Midbrain (tissue), 1 donor: Measurements from ENCODE around the gene RFX6.
A peak's percentile ranks its signal among the peaks of the same experiment; 100 is the strongest.

ENCODE experiments used
- DNase-seq: peaks from one replicate; lab custom pipeline; 2025; lab: John Stamatoyannopoulos, UW

The RFX6 gene

DNA sequence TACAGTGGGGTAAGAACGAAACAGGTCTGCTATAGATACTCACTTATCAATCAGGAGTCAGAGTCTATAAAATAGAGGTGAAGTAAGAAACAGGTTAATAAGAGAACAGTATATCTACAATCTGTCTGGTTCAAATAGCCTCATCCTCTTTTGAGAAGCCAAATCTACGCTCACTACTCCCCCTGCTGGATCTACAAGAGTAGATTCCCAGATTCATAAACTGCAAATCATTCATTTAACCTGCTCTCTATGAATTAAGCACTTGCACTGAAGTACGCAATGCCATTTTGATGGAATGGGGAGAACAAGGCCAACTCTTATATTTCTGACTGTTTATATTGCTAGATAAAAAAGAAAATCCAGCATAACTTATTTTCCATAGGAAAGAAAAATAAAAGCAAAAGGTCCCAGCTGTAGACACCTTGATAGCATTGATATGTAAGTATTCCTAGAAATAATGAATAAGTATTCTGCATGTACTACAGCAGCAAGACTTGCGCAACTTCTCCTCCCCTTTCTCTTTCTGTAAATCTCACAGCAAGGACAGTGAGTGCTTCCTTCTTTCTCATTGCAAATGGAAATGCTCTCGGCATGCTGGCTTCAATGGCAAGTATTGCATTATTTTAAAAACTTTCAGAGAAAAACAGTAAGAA, 92.3 kb downstream of the RFX6 start:
- peak; percentile 26 for DNase-seq

DNA sequence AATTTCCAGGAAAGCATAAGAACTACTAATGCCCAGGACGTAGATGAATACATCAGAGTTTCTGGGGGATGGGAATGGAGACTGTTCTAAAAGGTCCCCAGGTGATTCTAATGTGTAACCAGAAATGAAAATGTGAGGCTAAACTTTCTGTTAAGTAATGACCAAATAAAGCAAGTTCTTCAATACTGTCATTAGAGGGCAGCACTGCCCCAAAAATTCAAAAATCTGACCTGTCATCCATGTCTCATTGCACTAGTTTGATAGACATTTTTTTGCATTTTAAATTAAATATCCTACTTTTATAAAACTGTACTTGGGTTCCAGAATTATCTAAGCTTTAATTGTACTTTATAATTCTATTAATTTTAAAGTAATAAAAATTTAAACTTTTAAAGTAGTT, 94.9 kb downstream of the RFX6 start:
- peak; percentile 7 for DNase-seq

DNA sequence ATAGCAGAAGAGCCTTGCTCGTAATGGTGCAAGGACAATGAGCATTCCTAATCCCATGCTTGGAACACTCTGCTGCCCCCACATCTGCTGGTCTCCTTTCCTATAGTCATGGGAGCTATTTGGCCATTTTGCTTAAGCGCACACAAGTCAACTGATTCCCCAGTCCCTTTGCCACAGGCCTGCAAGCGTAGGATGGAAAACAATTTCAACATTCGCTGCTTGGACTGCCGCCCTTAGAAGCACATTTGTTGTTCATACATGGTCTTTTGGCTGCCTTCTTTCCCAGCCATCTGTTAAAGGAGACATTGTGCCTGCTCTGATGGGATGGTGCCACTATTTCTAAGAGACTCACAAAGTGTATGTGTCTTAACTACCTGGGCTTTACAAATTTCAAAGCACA, 96.9 kb downstream of the RFX6 start:
- no peak for DNase-seq

DNA sequence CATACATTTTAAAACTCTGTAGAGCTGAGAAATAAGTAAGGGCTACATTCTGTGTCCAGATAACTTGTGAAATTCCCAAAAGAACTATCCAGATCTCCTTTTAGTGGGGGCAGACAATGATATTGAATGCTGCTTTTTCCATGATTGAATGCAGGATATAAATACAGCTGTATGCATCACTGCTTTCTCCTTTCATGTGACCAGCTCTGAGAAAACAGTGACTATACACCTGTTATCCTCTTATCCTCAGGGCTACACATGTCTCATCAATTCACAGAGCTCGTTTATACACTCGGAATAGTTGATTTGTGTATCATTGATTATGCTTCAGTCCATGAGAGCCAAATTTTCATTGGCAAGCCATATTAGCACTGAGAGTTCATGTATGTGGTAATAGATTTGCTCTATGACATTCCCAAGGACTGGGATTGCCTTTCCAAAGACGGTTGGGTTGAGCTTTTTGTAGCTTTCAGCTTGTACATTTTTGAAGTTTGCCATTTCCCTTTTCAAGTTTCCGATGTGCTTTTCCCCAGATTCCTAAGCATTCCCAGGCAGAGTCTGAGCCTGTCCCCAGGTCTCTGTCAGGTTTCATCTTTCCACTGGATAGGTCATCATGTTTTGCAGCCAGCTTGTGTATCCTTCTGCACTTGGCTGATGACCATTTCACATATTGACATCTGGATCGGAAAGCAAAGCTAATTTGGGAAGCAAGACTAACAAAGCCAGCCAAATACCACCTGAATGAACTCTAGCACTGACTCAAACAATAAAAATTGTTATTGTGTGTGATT, 97.7 kb downstream of the RFX6 start:
- no peak for DNase-seq

DNA sequence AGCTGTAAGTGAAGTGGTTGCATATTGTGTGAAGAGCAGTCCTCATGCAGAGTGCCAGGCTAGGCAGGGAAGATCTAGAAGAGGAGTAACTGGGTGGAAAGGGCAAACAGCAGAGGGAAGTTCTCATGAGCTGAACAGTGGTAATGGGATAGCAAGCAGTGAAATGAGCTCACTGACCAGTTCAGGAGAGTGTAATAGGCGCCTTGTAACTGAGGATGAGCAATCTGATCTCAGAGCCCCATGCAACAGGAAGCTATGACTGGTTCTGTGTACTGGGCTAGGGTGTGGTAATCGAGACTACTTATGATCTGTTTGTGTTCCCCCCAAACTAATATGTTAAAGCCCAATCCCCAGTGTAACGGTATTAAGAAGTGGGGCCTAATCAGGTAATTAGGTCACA, 98.6 kb downstream of the RFX6 start:
- no peak for DNase-seq

DNA sequence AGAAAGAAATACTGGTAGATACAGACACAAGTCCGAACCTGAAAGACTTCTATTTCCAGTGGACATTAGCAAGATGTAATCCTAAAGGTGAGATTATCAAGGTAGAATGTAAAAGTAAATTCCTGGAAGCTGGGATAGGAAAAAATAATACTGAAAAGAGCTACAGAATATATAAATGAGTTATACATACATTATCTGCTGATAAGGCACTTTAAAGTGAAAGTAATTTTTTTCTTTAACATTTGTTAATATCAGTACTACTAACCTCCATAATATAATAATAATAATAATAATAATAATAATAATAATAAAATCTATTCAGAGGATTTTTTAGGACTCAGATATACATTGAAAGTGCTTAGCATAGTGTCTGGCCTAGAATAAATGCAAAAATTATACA, 102.5 kb downstream of the RFX6 start:
- DNase-seq, result no peak
